HepG2 (cell line): Measurements from ENCODE around the gene SCYL1. TPM values are rescaled to one million over a fixed set of nuclear protein-coding genes. Genes with fewer than 3 reads are reported as not detected.
A peak's percentile ranks its signal among the peaks of the same experiment; 100 is the strongest.

ENCODE experiments used
- AGO2 ChIP-seq: fragments of 200-400 bp; formaldehyde crosslinking; optimal IDR thresholded peaks from 2 replicates; pipeline ENCODE3; 2017; ENCODE audit warnings: mild to moderate bottlenecking, low read depth, low read length, moderate library complexity
- CC2D1A ChIP-seq: sonication (generic); formaldehyde crosslinking; IDR thresholded peaks from 2 replicates; pipeline ENCODE4 v1.8.1; 2023; ENCODE audit warnings: mild to moderate bottlenecking, missing genetic modification reagents
- FOXA3 ChIP-seq: IDR thresholded peaks from 2 replicates; pipeline ENCODE4 v1.6.1; 2016; ENCODE audit warnings: missing genetic modification reagents, missing compliant biosample characterization
- GABPB1 ChIP-seq: IDR thresholded peaks from 2 replicates; pipeline ENCODE4 v1.6.1; 2016; ENCODE audit warnings: mild to moderate bottlenecking, missing genetic modification reagents, moderate library complexity, missing compliant biosample characterization
- MTF1 ChIP-seq: sonication (generic); formaldehyde crosslinking; IDR thresholded peaks from 2 replicates; pipeline ENCODE4 v1.5.0; 2020; ENCODE audit warnings: missing genetic modification reagents
- PHF5A ChIP-seq: IDR thresholded peaks from one replicate; pipeline ENCODE4 v1.6.1; 2018; ENCODE audit warnings: low read depth, missing genetic modification reagents; ENCODE audit not compliant: unreplicated experiment
- POGZ ChIP-seq: sonication (generic); formaldehyde crosslinking; IDR thresholded peaks from 2 replicates; pipeline ENCODE4 v1.4.0; 2020; ENCODE audit warnings: mild to moderate bottlenecking, missing genetic modification reagents
- PTBP1 ChIP-seq: fragments of 200-400 bp; formaldehyde crosslinking; IDR thresholded peaks from 2 replicates; pipeline ENCODE4 v1.6.1; 2018; ENCODE audit warnings: low read length, low read depth; ENCODE audit not compliant: poor library complexity, severe bottlenecking
- RAD51 ChIP-seq: fragments of 450-650 bp; IDR thresholded peaks from 2 replicates; pipeline ENCODE4 v1.6.1; 2016; ENCODE audit warnings: borderline replicate concordance
- SMAD9 ChIP-seq: sonication (generic); formaldehyde crosslinking; IDR thresholded peaks from 2 replicates; pipeline ENCODE4 v1.5.1; 2020; ENCODE audit warnings: mild to moderate bottlenecking, missing genetic modification reagents
- ZMYM3 ChIP-seq: sonication (generic); formaldehyde crosslinking; IDR thresholded peaks from 2 replicates; pipeline ENCODE4 v1.5.1; 2020; ENCODE audit warnings: mild to moderate bottlenecking, missing genetic modification reagents
- ZNF362 ChIP-seq: sonication (generic); formaldehyde crosslinking; IDR thresholded peaks from 2 replicates; pipeline ENCODE4 v1.4.0; 2020; ENCODE audit warnings: missing genetic modification reagents, mild to moderate bottlenecking, borderline replicate concordance
- ZNF567 ChIP-seq: sonication (generic); formaldehyde crosslinking; IDR thresholded peaks from 2 replicates; pipeline ENCODE4 v1.8.1; 2023; ENCODE audit warnings: mild to moderate bottlenecking, missing genetic modification reagents, borderline replicate concordance
- ZNF576 ChIP-seq: sonication (generic); formaldehyde crosslinking; IDR thresholded peaks from 2 replicates; pipeline ENCODE4 v1.4.0; 2020; ENCODE audit warnings: mild to moderate bottlenecking, missing genetic modification reagents
- ZNF724P ChIP-seq: sonication (generic); formaldehyde crosslinking; IDR thresholded peaks from 2 replicates; pipeline ENCODE4 v1.8.0; 2022; ENCODE audit warnings: missing genetic modification reagents, borderline replicate concordance
- ZNF790 ChIP-seq: sonication (generic); formaldehyde crosslinking; IDR thresholded peaks from 2 replicates; pipeline ENCODE4 v1.8.0; 2022; ENCODE audit warnings: missing genetic modification reagents, mild to moderate bottlenecking, borderline replicate concordance
- ZNF841 ChIP-seq: sonication (generic); formaldehyde crosslinking; IDR thresholded peaks from 2 replicates; pipeline ENCODE4 v1.8.1; 2023; ENCODE audit warnings: missing genetic modification reagents, borderline replicate concordance
- polyA plus RNA-seq, 8 experiments: library from polyadenylated mRNA; depleted of rRNA in 3 of 8; stranded (reverse) in 7 of 8; unstranded in 1 of 8; fragments of >200 nt; fragmentation: Illumina TruSeq in 4 of 8; extraction: Trizol in 4 of 8; gene quantifications; 2 replicates each; pipeline versions ENCODE4 v1.2.1 to v1.2.3, GENCODE V29; 2011 to 2016; ENCODE audit warnings: low read depth in 4 of 8, missing spikeins in 1 of 8, mixed read lengths in 1 of 8; ENCODE audit not compliant: insufficient read depth in 1 of 8
- total RNA-seq, 5 experiments: library from RNA; depleted of rRNA; stranded (reverse); fragments of >200 nt; fragmentation: Illumina TruSeq; extraction: Trizol; gene quantifications; 2 replicates each; pipeline ENCODE4 v1.2.3, GENCODE V29; 2016; ENCODE audit warnings: low read depth in 1 of 5
- TF ChIP-seq, protein P1 (sequence below): IDR thresholded peaks from 2 replicates; pipeline ENCODE4 v1.6.1; 2018; ENCODE audit warnings: missing genetic modification reagents, mild to moderate bottlenecking, missing compliant biosample characterization
- TF ChIP-seq, protein P2 (sequence below): sonication (generic); formaldehyde crosslinking; IDR thresholded peaks from 2 replicates; pipeline ENCODE4 v1.9.0; 2021; ENCODE audit warnings: missing genetic modification reagents, borderline replicate concordance
- TF ChIP-seq, protein P3 (sequence below): sonication (generic); formaldehyde crosslinking; IDR thresholded peaks from 2 replicates; pipeline ENCODE4 v1.4.0; 2020; ENCODE audit warnings: mild to moderate bottlenecking, missing genetic modification reagents
- TF ChIP-seq, protein P4 (sequence below): sonication (generic); formaldehyde crosslinking; conservative IDR thresholded peaks from 2 replicates; pipeline ENCODE4 v1.4.0; 2020; ENCODE audit warnings: missing genetic modification reagents

The SCYL1 gene
- total and polyA plus RNA-seq, 2 of the 13 experiments (the other 11 are each of a cell fraction or from before 2014, with no cell fraction given) = 65.9 to 103 TPM

GRCh38 chr11:65574109-65574810, 49.4 kb downstream of the SCYL1 start (continued):
- TF ChIP-seq ZNF790 = no peak
- TF ChIP-seq FOXA3 (CRISPR knock-in tag) = no peak
- TF ChIP-seq, protein P1, sequence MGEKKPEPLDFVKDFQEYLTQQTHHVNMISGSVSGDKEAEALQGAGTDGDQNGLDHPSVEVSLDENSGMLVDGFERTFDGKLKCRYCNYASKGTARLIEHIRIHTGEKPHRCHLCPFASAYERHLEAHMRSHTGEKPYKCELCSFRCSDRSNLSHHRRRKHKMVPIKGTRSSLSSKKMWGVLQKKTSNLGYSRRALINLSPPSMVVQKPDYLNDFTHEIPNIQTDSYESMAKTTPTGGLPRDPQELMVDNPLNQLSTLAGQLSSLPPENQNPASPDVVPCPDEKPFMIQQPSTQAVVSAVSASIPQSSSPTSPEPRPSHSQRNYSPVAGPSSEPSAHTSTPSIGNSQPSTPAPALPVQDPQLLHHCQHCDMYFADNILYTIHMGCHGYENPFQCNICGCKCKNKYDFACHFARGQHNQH (CRISPR knock-in tag) = peak; percentile 69; the same call in 1 of the 2 replicates
- TF ChIP-seq PTBP1 = no peak
- peak; percentile 91 for TF ChIP-seq ZMYM3 (CRISPR knock-in tag)
- TF ChIP-seq GABPB1 (CRISPR knock-in tag) = peak; percentile 68
- TF ChIP-seq PHF5A = no peak
- 0 out of 2 replicates have a peak, but pooled peaks have one; percentile 69 for TF ChIP-seq ZNF576
- peak; percentile 69 for TF ChIP-seq AGO2
- TF ChIP-seq ZNF841 (CRISPR knock-in tag) = no peak
- TF ChIP-seq, protein P2, sequence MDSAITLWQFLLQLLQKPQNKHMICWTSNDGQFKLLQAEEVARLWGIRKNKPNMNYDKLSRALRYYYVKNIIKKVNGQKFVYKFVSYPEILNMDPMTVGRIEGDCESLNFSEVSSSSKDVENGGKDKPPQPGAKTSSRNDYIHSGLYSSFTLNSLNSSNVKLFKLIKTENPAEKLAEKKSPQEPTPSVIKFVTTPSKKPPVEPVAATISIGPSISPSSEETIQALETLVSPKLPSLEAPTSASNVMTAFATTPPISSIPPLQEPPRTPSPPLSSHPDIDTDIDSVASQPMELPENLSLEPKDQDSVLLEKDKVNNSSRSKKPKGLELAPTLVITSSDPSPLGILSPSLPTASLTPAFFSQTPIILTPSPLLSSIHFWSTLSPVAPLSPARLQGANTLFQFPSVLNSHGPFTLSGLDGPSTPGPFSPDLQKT (CRISPR knock-in tag) = no peak
- TF ChIP-seq ZNF724P = no peak
- no peak for TF ChIP-seq SMAD9 (CRISPR knock-in tag)
- TF ChIP-seq POGZ (CRISPR knock-in tag) = 0 out of 2 replicates have a peak, but pooled peaks have one; percentile 32
- TF ChIP-seq ZNF362 (CRISPR knock-in tag) = no peak
- no peak for TF ChIP-seq RAD51
- no peak for TF ChIP-seq MTF1 (CRISPR knock-in tag)
- TF ChIP-seq, protein P3, sequence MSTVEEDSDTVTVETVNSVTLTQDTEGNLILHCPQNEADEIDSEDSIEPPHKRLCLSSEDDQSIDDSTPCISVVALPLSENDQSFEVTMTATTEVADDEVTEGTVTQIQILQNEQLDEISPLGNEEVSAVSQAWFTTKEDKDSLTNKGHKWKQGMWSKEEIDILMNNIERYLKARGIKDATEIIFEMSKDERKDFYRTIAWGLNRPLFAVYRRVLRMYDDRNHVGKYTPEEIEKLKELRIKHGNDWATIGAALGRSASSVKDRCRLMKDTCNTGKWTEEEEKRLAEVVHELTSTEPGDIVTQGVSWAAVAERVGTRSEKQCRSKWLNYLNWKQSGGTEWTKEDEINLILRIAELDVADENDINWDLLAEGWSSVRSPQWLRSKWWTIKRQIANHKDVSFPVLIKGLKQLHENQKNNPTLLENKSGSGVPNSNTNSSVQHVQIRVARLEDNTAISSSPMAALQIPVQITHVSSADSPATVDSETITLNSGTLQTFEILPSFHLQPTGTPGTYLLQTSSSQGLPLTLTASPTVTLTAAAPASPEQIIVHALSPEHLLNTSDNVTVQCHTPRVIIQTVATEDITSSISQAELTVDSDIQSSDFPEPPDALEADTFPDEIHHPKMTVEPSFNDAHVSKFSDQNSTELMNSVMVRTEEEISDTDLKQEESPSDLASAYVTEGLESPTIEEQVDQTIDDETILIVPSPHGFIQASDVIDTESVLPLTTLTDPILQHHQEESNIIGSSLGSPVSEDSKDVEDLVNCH (CRISPR knock-in tag) = no peak
- TF ChIP-seq CC2D1A (CRISPR knock-in tag) = no peak
- TF ChIP-seq, protein P4, sequence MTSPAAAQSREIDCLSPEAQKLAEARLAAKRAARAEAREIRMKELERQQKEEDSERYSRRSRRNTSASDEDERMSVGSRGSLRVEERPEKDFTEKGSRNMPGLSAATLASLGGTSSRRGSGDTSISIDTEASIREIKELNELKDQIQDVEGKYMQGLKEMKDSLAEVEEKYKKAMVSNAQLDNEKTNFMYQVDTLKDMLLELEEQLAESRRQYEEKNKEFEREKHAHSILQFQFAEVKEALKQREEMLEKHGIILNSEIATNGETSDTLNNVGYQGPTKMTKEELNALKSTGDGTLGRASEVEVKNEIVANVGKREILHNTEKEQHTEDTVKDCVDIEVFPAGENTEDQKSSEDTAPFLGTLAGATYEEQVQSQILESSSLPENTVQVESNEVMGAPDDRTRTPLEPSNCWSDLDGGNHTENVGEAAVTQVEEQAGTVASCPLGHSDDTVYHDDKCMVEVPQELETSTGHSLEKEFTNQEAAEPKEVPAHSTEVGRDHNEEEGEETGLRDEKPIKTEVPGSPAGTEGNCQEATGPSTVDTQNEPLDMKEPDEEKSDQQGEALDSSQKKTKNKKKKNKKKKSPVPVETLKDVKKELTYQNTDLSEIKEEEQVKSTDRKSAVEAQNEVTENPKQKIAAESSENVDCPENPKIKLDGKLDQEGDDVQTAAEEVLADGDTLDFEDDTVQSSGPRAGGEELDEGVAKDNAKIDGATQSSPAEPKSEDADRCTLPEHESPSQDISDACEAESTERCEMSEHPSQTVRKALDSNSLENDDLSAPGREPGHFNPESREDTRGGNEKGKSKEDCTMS (CRISPR knock-in tag) = no peak
- no peak for TF ChIP-seq ZNF567 (CRISPR knock-in tag)
